Activated T-helper 2 cell treated with anti-CD3 and anti-CD28 coated beads, Interferon-gamma antibody, Interleukin-2, Interleukin-4, amounts not matched to agents 10 μg/mL and 5 μg/mL and 100 μg/mL, durations not matched to agents 14 hours and 24 hours and 36 hours (primary cell): ENCODE data around the gene PPOX. TPM values are rescaled to one million over a fixed set of nuclear protein-coding genes. Genes with fewer than 3 reads are reported as not detected.

Experiments
- DNase-seq: peaks from one replicate; pipeline ENCODE4 v3.0.0; 2021; ENCODE audit warnings: low spot score
- H3K27ac Mint-ChIP-seq: one replicate; pipeline ENCODE4 v1.8.0; 2021; ENCODE audit warnings: mixed read lengths
- H3K27me3 Mint-ChIP-seq: one replicate; pipeline ENCODE4 v1.8.0; 2021; ENCODE audit warnings: low read depth, mixed read lengths
- H3K36me3 Mint-ChIP-seq: one replicate; pipeline ENCODE4 v1.8.0; 2021; ENCODE audit warnings: low read depth, mixed read lengths
- H3K4me1 Mint-ChIP-seq: one replicate; pipeline ENCODE4 v1.8.0; 2021; ENCODE audit warnings: low read depth, mixed read lengths
- H3K4me3 Mint-ChIP-seq: one replicate; pipeline ENCODE4 v1.8.0; 2021; ENCODE audit warnings: low read depth, mild to moderate bottlenecking, moderate library complexity, mixed read lengths
- H3K9me3 Mint-ChIP-seq: one replicate; pipeline ENCODE4 v1.8.0; 2021; ENCODE audit warnings: mixed read lengths
- intact Hi-C: fragments of 100-400 bp; cut with micrococcal nuclease; formaldehyde crosslinking; loops from one replicate; pipeline ENCODE4 v1.15.1; 2023
- total RNA-seq: library from RNA; stranded (reverse); gene quantifications from 2 replicates; pipeline ENCODE4 v1.2.3, GENCODE V29; 2022

PPOX gene
- total RNA-seq: 35.6 and 36.5 TPM in 2 replicates

DNA sequence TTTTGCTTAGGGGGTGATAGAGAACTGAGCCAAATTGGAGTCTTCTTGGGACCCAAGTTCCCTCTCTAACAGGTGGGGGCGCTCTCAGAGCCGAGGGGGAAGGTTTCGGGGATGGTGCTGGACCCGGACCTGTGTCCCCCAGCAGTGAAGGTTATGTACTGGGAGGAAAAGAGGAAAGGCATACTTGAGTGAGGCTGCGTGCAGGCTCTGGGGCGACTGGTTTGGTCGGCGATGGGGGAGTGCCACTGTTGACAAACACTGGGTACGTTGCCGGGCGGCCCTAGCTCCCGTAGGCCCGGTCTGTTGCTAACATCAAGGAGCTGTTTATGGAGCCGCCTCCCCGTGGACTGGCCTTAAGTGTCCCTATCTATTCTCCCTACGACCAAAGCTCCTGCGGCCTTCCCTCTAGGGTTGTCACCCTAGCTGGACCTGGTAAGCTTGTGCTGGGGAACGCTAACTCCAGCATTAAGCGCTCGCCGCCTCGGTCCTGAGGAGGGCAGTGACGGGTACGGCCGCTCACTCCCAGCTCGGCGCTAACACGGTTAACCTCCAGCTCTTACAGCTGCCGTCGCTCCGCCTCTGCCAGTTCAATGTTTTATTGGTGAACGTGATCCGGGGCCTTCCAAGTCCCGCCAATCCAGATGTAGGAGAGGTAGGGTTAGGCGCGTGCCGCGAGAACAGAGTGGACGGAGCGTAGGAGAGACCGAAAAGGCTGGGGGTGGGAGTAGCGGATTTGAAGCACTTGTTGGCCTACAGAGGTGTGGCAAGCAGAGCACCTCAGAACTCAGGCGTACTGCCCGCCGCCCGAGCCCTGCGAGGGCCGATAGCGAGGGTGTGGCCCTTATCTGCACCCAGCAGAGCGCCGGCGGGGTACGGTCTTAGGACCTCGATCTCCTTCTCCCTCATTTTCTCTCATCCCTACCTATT is at the start of gene PPOX:
PPOX (plus strand) TSS at position 685 of the 927 bp plus-strand sequence. CDS start 422 bp downstream, outside the sequence.
- Mint-ChIP-seq H3K4me1 (peaks cover 36% of the 10 kb centered on the region), H3K27me3 (no peaks in the 10 kb centered on the region), H3K9me3 (no peaks in the 10 kb centered on the region), H3K36me3 (peaks cover 61% of the 10 kb centered on the region), H3K4me3 (peak within 1 kb of the TSS; percentile 92), H3K27ac (peak within 1 kb of the TSS; percentile 96)
- peak; percentile 95 for DNase-seq
- intact Hi-C loops: loop anchor here (1.0 to 5.0 kb wide), 4 partner anchors 11 to 49 kb away; partner anchors contain the start of genes B4GALT3, DEDD, NDUFS2 and NIT1

DNA sequence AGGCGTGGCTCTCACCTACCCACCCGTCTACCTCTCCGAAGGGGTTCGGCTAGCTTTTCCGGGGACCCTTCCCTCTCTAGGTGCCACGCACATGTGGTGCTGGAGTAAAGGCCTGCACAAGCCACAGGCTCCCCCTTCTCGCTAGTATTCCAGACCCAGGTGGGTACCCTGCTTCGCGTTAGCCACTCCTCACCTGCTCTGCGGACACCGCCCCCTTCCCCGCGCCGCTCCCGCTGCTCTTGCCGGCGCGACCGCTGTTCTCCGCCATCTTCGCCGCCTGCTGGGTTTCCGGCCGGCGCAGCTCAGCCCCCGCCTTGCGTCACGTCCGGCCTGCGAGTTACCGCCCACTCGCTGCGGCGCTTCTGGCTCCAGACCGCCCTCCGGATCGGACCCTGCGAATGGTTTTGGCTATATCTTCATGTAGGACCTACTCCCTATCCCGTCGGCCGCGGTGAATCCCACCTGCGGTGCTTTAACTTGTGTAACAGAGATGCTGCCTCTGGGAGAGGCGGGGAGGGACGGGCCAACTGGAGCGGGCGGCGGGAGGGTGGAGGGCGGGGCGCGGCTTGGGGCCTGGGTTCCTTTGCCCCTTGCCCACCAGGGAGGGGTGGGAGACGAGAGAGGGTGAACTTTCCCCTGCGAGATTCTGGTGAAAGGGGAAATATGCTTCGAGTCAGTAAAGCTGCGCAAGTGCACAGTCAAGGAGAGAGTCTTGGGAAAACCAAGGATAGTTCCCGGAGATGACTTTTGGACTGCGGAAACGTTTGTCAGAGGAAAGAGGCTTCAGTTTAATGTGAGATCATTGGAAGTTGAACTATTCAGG is 48.3 kb upstream of the PPOX start, which contains the start of the genes NIT1 and PFDN2:
NIT1 (plus strand) TSS at position 347 of the 823 bp plus-strand sequence; CDS start at position 419, 72 bp downstream.
PFDN2 (minus strand) TSS at position 279 of the 823 bp plus-strand sequence; CDS start at position 268, 11 bp downstream.
- no peaks in the 10 kb centered on the region for H3K27me3 Mint-ChIP-seq

GRCh38 chr1:161119092-161119903 is 46.9 kb upstream of the PPOX start:
- Mint-ChIP-seq H3K27me3 (no peaks in the 10 kb centered on the region), H3K4me1 (peaks cover 38% of the 10 kb centered on the region), H3K4me3 (peak overlapping the region; percentile 93), H3K9me3 (no peaks in the 10 kb centered on the region), H3K27ac (peak overlapping the region; percentile 96), H3K36me3 (peaks cover 72% of the 10 kb centered on the region)
- intact Hi-C loops: loop anchor here (2.0 to 10.0 kb wide), 7 partner anchors 36 to 494 kb away; partner anchors contain the start of genes CD48, PPOX and USF1
- peak; percentile 55 for DNase-seq

More for the DNA sequence above, 48.3 kb upstream of the PPOX start, which contains the start of the genes NIT1 and PFDN2:
- intact Hi-C loops: loop anchor here (1.0 to 10.0 kb wide), 8 partner anchors 14 to 493 kb away; partner anchors contain the start of genes CD48, DEDD, PPOX and USF1
- Mint-ChIP-seq H3K4me3 (peak within 1 kb of the TSS; percentile 93), H3K36me3 (peaks cover 70% of the 10 kb centered on the region), H3K9me3 (no peaks in the 10 kb centered on the region), H3K27ac (peak within 1 kb of the TSS; percentile 96), H3K4me1 (peaks cover 51% of the 10 kb centered on the region)
- peak; percentile 84 for DNase-seq

- Mint-ChIP-seq H3K9me3 (no peaks in the 10 kb centered on the region), H3K4me1 (peaks cover 24% of the 10 kb centered on the region), H3K36me3 (peaks cover 74% of the 10 kb centered on the region), H3K4me3 (no peak overlapping the region), H3K27me3 (no peaks in the 10 kb centered on the region), H3K27ac (peak overlapping the region; percentile 57)
- intact Hi-C loops: no loop called here
- DNase-seq: no peak
Measured at GRCh38 chr1:161121042-161121650, 45.1 kb upstream of the PPOX start.

- Mint-ChIP-seq H3K4me1 (peaks cover 22% of the 10 kb centered on the region), H3K27ac (no peak overlapping the region), H3K36me3 (peaks cover 75% of the 10 kb centered on the region), H3K4me3 (no peak overlapping the region), H3K9me3 (no peaks in the 10 kb centered on the region), H3K27me3 (no peaks in the 10 kb centered on the region)
- intact Hi-C loops: no loop called here
- DNase-seq: no peak
Measured at GRCh38 chr1:161121834-161122233, 44.4 kb upstream of the PPOX start.

- Mint-ChIP-seq H3K4me3 (no peak overlapping the region), H3K27ac (no peak overlapping the region), H3K36me3 (peaks cover 80% of the 10 kb centered on the region), H3K4me1 (peaks cover 29% of the 10 kb centered on the region), H3K9me3 (no peaks in the 10 kb centered on the region), H3K27me3 (no peaks in the 10 kb centered on the region)
- DNase-seq: no peak
- intact Hi-C loops: no loop called here
Measured at GRCh38 chr1:161122967-161123366, 43.3 kb upstream of the PPOX start.

GRCh38 chr1:161127649-161128048 is 38.6 kb upstream of the PPOX start:
- Mint-ChIP-seq H3K4me3 (no peak overlapping the region), H3K4me1 (peaks cover 43% of the 10 kb centered on the region), H3K27me3 (no peaks in the 10 kb centered on the region), H3K9me3 (no peaks in the 10 kb centered on the region), H3K27ac (no peak overlapping the region), H3K36me3 (peaks cover 78% of the 10 kb centered on the region)
- intact Hi-C loops: no loop called here
- DNase-seq: no peak

- Mint-ChIP-seq H3K9me3 (no peaks in the 10 kb centered on the region), H3K36me3 (peaks cover 67% of the 10 kb centered on the region), H3K4me3 (no peak overlapping the region), H3K27ac (no peak overlapping the region), H3K27me3 (no peaks in the 10 kb centered on the region), H3K4me1 (peaks cover 43% of the 10 kb centered on the region)
- DNase-seq: no peak
- intact Hi-C loops: no loop called here
Measured at GRCh38 chr1:161128591-161129420, 37.4 kb upstream of the PPOX start.

DNA sequence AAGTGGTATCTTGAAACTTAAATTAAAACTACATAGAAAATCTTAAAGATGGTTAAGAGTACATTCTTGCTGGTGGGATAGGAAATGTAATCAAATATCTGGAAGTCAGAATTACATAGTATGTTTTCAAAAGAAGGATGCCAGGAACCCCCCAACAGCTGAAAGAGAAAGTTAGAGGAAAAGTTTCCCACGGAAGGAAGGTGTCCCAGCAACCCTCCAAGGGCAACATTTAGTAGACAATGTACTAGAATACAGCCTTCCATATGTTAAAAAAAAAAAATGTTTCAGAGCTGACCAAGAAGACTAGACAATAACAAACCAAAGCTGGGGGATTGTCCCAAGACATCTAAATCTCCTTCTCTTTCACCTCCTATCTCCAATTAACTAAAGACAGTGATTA is 36.0 kb upstream of the PPOX start:
- Mint-ChIP-seq H3K27ac (no peak overlapping the region), H3K9me3 (no peaks in the 10 kb centered on the region), H3K4me3 (no peak overlapping the region), H3K4me1 (peaks cover 45% of the 10 kb centered on the region), H3K36me3 (peaks cover 61% of the 10 kb centered on the region), H3K27me3 (no peaks in the 10 kb centered on the region)
- DNase-seq: no peak
- intact Hi-C loops: loop anchor here (5.0 kb wide), 2 partner anchors 58 to 118 kb away; no protein-coding TSS in a partner anchor

GRCh38 chr1:161131523-161132409 is 34.5 kb upstream of the PPOX start:
- Mint-ChIP-seq H3K36me3 (peaks cover 48% of the 10 kb centered on the region), H3K4me3 (no peak overlapping the region), H3K4me1 (peaks cover 42% of the 10 kb centered on the region), H3K9me3 (no peaks in the 10 kb centered on the region), H3K27me3 (no peaks in the 10 kb centered on the region), H3K27ac (no peak overlapping the region)
- intact Hi-C loops: loop anchor here (1.0 to 5.0 kb wide), 8 partner anchors 14 to 119 kb away; partner anchors contain the start of genes B4GALT3, PPOX and UFC1
- DNase-seq: no peak
